Esophagus muscularis mucosa (tissue), 4 donors: Measurements from ENCODE around the gene ZC3H8. TPM values are rescaled to one million over a fixed set of nuclear protein-coding genes. Genes with fewer than 3 reads are reported as not detected.

Experiments used
- DNase-seq: peaks from one replicate; pipeline ENCODE4 v3.0.0-alpha.2; 2017; ENCODE audit errors: extremely low spot score
- H3K27ac ChIP-seq, 4 donors: fragments of 200-600 bp; sonication (generic); replicated peaks in 1 of 4; 1 replicate in 3 of 4; 2 replicates in 1 of 4; pipeline ENCODE4 v1.5.1; 2016 to 2019; ENCODE audit warnings: mild to moderate bottlenecking in 1 of 4
- H3K27me3 ChIP-seq, 4 donors: fragments of 200-600 bp; sonication (generic); one replicate each; pipeline versions ENCODE4 v1.5.1 to v1.6.0; 2016 to 2019
- H3K36me3 ChIP-seq, 4 donors: fragments of 200-600 bp; sonication (generic); one replicate each; pipeline ENCODE4 v1.5.1; 2016 to 2019
- H3K4me1 ChIP-seq, 4 donors: fragments of 200-600 bp; sonication (generic); one replicate each; pipeline ENCODE4 v1.5.1; 2016 to 2019
- H3K4me3 ChIP-seq, 4 donors: fragments of 200-600 bp; sonication (generic); 1 replicate in 2 of 4; 2 replicates in 2 of 4; pipeline ENCODE4 v1.5.1; 2016 to 2019; ENCODE audit warnings: mild to moderate bottlenecking in 4 of 4, moderate library complexity in 1 of 4
- H3K9me3 ChIP-seq, 4 donors: fragments of 200-600 bp; sonication (generic); 1 replicate in 3 of 4; 2 replicates in 1 of 4; pipeline ENCODE4 v1.5.1; 2016 to 2019
- CTCF ChIP-seq, 3 experiments: fragments of 200-600 bp in 2 of 3; fragments of 450-650 bp in 1 of 3; sonication (generic) in 2 of 3; IDR thresholded peaks; one replicate each; pipeline ENCODE4 v1.5.1; 2017 to 2019; ENCODE audit warnings: antibody characterized with exemption in 3 of 3, mild to moderate bottlenecking in 2 of 3, moderate library complexity in 1 of 3
- EP300 ChIP-seq: sonication (generic); formaldehyde crosslinking; IDR thresholded peaks from one replicate; pipeline ENCODE4 v1.6.1; 2017; ENCODE audit warnings: antibody characterized with exemption
- POLR2A ChIP-seq: fragments of 450-650 bp; IDR thresholded peaks from one replicate; pipeline ENCODE4 v1.6.1; 2017; ENCODE audit warnings: antibody characterized with exemption, moderate library complexity, mild to moderate bottlenecking, low read depth
- POLR2AphosphoS5 ChIP-seq, 2 donors: sonication (generic); formaldehyde crosslinking; IDR thresholded peaks; one replicate each; pipeline ENCODE4 v1.6.1; 2017; ENCODE audit warnings: antibody characterized with exemption in 2 of 2
- WGBS: methylation state at CpG from one replicate; pipeline ENCODE4 v1.1.5; 2018; 5-methylcytosine and 5-hydroxymethylcytosine counted together
- intact Hi-C: fragments of 100-400 bp; cut with DNase I; formaldehyde crosslinking; loops from one replicate; pipeline ENCODE4 v1.15.1; 2023
- total RNA-seq, 4 donors: library from RNA; depleted of rRNA; stranded (reverse); fragments of >200 nt; gene quantifications; one replicate each; pipeline versions ENCODE4 v1.1.0 to v1.2.1, GENCODE V29; 2016

Gene ZC3H8
- total RNA-seq, 4 donors from 2014 or later: 3.7 to 8.6 (median 5.7) TPM

- TF ChIP-seq POLR2A: no peak
- TF ChIP-seq POLR2AphosphoS5 (IDR thresholded peaks at IDR 0.05): no peak
- no peak for TF ChIP-seq CTCF (IDR thresholded peaks at IDR 0.05)
- no peak for TF ChIP-seq EP300
- Histone ChIP-seq H3K4me1 (no peaks in the 10 kb centered on the region), H3K27ac (no peak overlapping the region), H3K36me3 (no peaks in the 10 kb centered on the region), H3K4me3 (no peak overlapping the region), H3K9me3 (no peaks in the 10 kb centered on the region), H3K27me3 (peaks cover 0 to 17% (median 0%) of the 10 kb centered on the region in 4 donors)
- intact Hi-C loops: no loop called here
- no peak for DNase-seq
- WGBS: 78% methylated on average over 4 of the region's 4 CpGs
Observed at GRCh38 chr2:112174383-112174782, 80.5 kb downstream of the ZC3H8 start.

- H3K27me3 ChIP-seq: peaks cover 0 to 13% (median 0%) of the 10 kb centered on the region in 4 donors
- intact Hi-C loops: no loop called here
- H3K4me3 ChIP-seq: no peak overlapping the region
- TF ChIP-seq CTCF (IDR thresholded peaks at IDR 0.05) (no peak), EP300 (no peak), POLR2A (no peak), POLR2AphosphoS5 (IDR thresholded peaks at IDR 0.05) (no peak)
- 93% methylated on average over 11 of the region's 11 CpGs for WGBS
- no peaks in the 10 kb centered on the region for H3K4me1 ChIP-seq
- no peak overlapping the region for H3K27ac ChIP-seq
- no peaks in the 10 kb centered on the region for H3K9me3 ChIP-seq
- no peaks in the 10 kb centered on the region for H3K36me3 ChIP-seq
- DNase-seq: no peak
Observed at GRCh38 chr2:112173646-112174319, 81.1 kb downstream of the ZC3H8 start.

- no peak for TF ChIP-seq EP300
- no peak for TF ChIP-seq POLR2AphosphoS5 (IDR thresholded peaks at IDR 0.05)
- no peak for TF ChIP-seq CTCF (IDR thresholded peaks at IDR 0.05)
- TF ChIP-seq POLR2A: no peak
- no peaks in the 10 kb centered on the region for H3K4me1 ChIP-seq
- no peak overlapping the region for H3K4me3 ChIP-seq
- H3K36me3 ChIP-seq: no peaks in the 10 kb centered on the region
- DNase-seq: no peak
- H3K9me3 ChIP-seq: no peaks in the 10 kb centered on the region
- WGBS: 99% methylated on average over 4 of the region's 4 CpGs
- H3K27ac ChIP-seq: no peak overlapping the region
- intact Hi-C loops: no loop called here
- H3K27me3 ChIP-seq: no peaks in the 10 kb centered on the region
Observed at GRCh38 chr2:112170495-112170894, 84.3 kb downstream of the ZC3H8 start.

- Histone ChIP-seq H3K27ac (no peak overlapping the region), H3K27me3 (no peaks in the 10 kb centered on the region), H3K4me1 (no peaks in the 10 kb centered on the region), H3K9me3 (no peaks in the 10 kb centered on the region), H3K4me3 (no peak overlapping the region), H3K36me3 (no peaks in the 10 kb centered on the region)
- 84% methylated on average over 10 of the region's 10 CpGs for WGBS
- intact Hi-C loops: no loop called here
- TF ChIP-seq POLR2A: no peak
- no peak for TF ChIP-seq POLR2AphosphoS5 (IDR thresholded peaks at IDR 0.05)
- TF ChIP-seq CTCF (IDR thresholded peaks at IDR 0.05): no peak
- no peak for TF ChIP-seq EP300
- DNase-seq: no peak
Observed at GRCh38 chr2:112168422-112169124, 86.3 kb downstream of the ZC3H8 start.
